ENCODE data around the gene TNFRSF19.

GRCh38 chr13:23619068-23619855, 49.0 kb downstream of the TNFRSF19 start:
- TF ChIP-seq CTCF (conservative IDR thresholded peaks at IDR 0.05 in 1 of 2, IDR thresholded peaks at IDR 0.05 in 1 of 2; ENCODE audit: extremely low read depth in 1 of 2, insufficient read depth in 1 of 2, low read depth in 1 of 2, low read length in 2 of 2) (no peak), EZH2 (IDR thresholded peaks at IDR 0.05; ENCODE audit: borderline replicate concordance, low read length) (no peak)

Data from mammary epithelial cell (primary cell).